ENCODE measurements around the gene NRIP1. TPM values are rescaled to one million over a fixed set of nuclear protein-coding genes. Genes with fewer than 3 reads are reported as not detected.

NRIP1 gene
- total RNA-seq, 1 donor from 2014 or later = 59.1 TPM

- Histone ChIP-seq H3K9ac (no peak overlapping the region), H2AFZ (replicated peaks) (no peak overlapping the region), H3K27ac (no peak overlapping the region), H3K79me2 (ENCODE audit: low read depth) (peaks cover 100% of the 10 kb centered on the region), H3F3A (ENCODE audit: low read depth) (peaks cover 6% of the 10 kb centered on the region), H3K36me3 (no peaks in the 10 kb centered on the region), H3K4me2 (peak overlapping the region; percentile 19), H3K4me1 (peaks cover 56% of the 10 kb centered on the region), H3K27me3 (no peaks in the 10 kb centered on the region), H3K4me3 (no peak overlapping the region), H3K9me3 (ENCODE audit: low read depth) (no peaks in the 10 kb centered on the region), H4K20me1 (ENCODE audit: low read depth) (peaks cover 86% of the 10 kb centered on the region)
- TF ChIP-seq EZH2phosphoT487 (IDR thresholded peaks at IDR 0.05) (no peak), CTCF (IDR thresholded peaks at IDR 0.05) (no peak), EZH2 (IDR thresholded peaks at IDR 0.05) (no peak)
- Mint-ChIP-seq H3K27ac (no peak overlapping the region), H3K4me1 (peaks cover 18% of the 10 kb centered on the region), H3K9me3 (peaks cover 47% of the 10 kb centered on the region), H3K4me3 (no peak overlapping the region), H3K36me3 (peaks cover 54% of the 10 kb centered on the region), H3K27me3 (ENCODE audit: insufficient read depth, low read depth) (no peaks in the 10 kb centered on the region)
- DNase-seq (ENCODE audit: low spot score) = no peak
Observed at GRCh38 chr21:15058854-15059263, 5.9 kb downstream of the NRIP1 start.

- peaks cover 100% of the 10 kb centered on the region for H3K79me2 ChIP-seq (ENCODE audit: low read depth)
- no peaks in the 10 kb centered on the region for H3K27me3 Mint-ChIP-seq (ENCODE audit: insufficient read depth, low read depth)
- H3K9ac ChIP-seq = no peak overlapping the region
- peaks cover 59% of the 10 kb centered on the region for H3K9me3 Mint-ChIP-seq
- no peak overlapping the region for H3K4me3 ChIP-seq
- peaks cover 15% of the 10 kb centered on the region for H3K4me1 Mint-ChIP-seq
- TF ChIP-seq EZH2 (IDR thresholded peaks at IDR 0.05) (no peak), CTCF (IDR thresholded peaks at IDR 0.05) (no peak), EZH2phosphoT487 (IDR thresholded peaks at IDR 0.05) (no peak)
- peaks cover 60% of the 10 kb centered on the region for H3K4me1 ChIP-seq
- peaks cover 62% of the 10 kb centered on the region for H3K36me3 Mint-ChIP-seq
- no peak overlapping the region for H3K27ac Mint-ChIP-seq
- peak; percentile 34 for DNase-seq (ENCODE audit: low spot score)
- peak overlapping the region; percentile 15 for H3K4me2 ChIP-seq
- no peaks in the 10 kb centered on the region for H3K27me3 ChIP-seq
- no peak overlapping the region for H3K4me3 Mint-ChIP-seq
- H4K20me1 ChIP-seq (ENCODE audit: low read depth) = peaks cover 99% of the 10 kb centered on the region
- no peaks in the 10 kb centered on the region for H3K9me3 ChIP-seq (ENCODE audit: low read depth)
- H3K27ac ChIP-seq = no peak overlapping the region
- H3K36me3 ChIP-seq = no peaks in the 10 kb centered on the region
- H2AFZ ChIP-seq (replicated peaks) = no peak overlapping the region
- no peaks in the 10 kb centered on the region for H3F3A ChIP-seq (ENCODE audit: low read depth)
Observed at GRCh38 chr21:15057285-15057684, 7.5 kb downstream of the NRIP1 start.

GRCh38 chr21:15054606-15055239, 10.1 kb downstream of the NRIP1 start:
- no peaks in the 10 kb centered on the region for H3K9me3 ChIP-seq (ENCODE audit: low read depth)
- H3K4me1 ChIP-seq = peaks cover 55% of the 10 kb centered on the region
- no peak overlapping the region for H3K27ac ChIP-seq
- peaks cover 78% of the 10 kb centered on the region for H3K9me3 Mint-ChIP-seq
- no peaks in the 10 kb centered on the region for H3K4me1 Mint-ChIP-seq
- no peaks in the 10 kb centered on the region for H3K27me3 ChIP-seq
- TF ChIP-seq EZH2 (IDR thresholded peaks at IDR 0.05) (no peak), CTCF (IDR thresholded peaks at IDR 0.05) (no peak), EZH2phosphoT487 (IDR thresholded peaks at IDR 0.05) (no peak)
- peaks cover 99% of the 10 kb centered on the region for H4K20me1 ChIP-seq (ENCODE audit: low read depth)
- H3K27ac Mint-ChIP-seq = no peak overlapping the region
- no peaks in the 10 kb centered on the region for H3K27me3 Mint-ChIP-seq (ENCODE audit: insufficient read depth, low read depth)
- H2AFZ ChIP-seq (replicated peaks) = no peak overlapping the region
- H3K4me3 ChIP-seq = no peak overlapping the region
- no peak overlapping the region for H3K9ac ChIP-seq
- peaks cover 100% of the 10 kb centered on the region for H3K79me2 ChIP-seq (ENCODE audit: low read depth)
- H3K4me2 ChIP-seq = no peak overlapping the region
- H3K4me3 Mint-ChIP-seq = no peak overlapping the region
- no peaks in the 10 kb centered on the region for H3K36me3 ChIP-seq
- DNase-seq (ENCODE audit: low spot score) = no peak
- peaks cover 76% of the 10 kb centered on the region for H3K36me3 Mint-ChIP-seq
- peaks cover 9% of the 10 kb centered on the region for H3F3A ChIP-seq (ENCODE audit: low read depth)
